Lung (tissue), 12 donors: Measurements from ENCODE around the gene NUP98. TPM values are rescaled to one million over a fixed set of nuclear protein-coding genes. Genes with fewer than 3 reads are reported as not detected.

Experiments used
- ATAC-seq: fragments of 200-7000 bp; cut with Tn5 transposase; one replicate; pipeline ENCODE4 v1.9.1; 2020; ENCODE audit warnings: moderate number of reproducible peaks; ENCODE audit not compliant: insufficient read depth, low FRiP score
- DNase-seq, 3 donors: peaks; one replicate each; pipeline ENCODE4 v3.0.0-alpha.2; 2013 to 2017
- H3K27ac ChIP-seq, 2 donors: one replicate each; pipeline ENCODE4 v1.5.1; 2013; ENCODE audit warnings: mild to moderate bottlenecking in 2 of 2, moderate library complexity in 2 of 2, control low read depth in 1 of 2, inconsistent platforms in 1 of 2, low read depth in 1 of 2, low read length in 1 of 2
- H3K27me3 ChIP-seq, 3 donors: one replicate each; pipeline ENCODE4 v1.5.1; 2013; ENCODE audit warnings: low read length in 2 of 3; ENCODE audit not compliant: control insufficient read depth in 3 of 3, insufficient read depth in 3 of 3
- H3K36me3 ChIP-seq, 4 donors: one replicate each; pipeline ENCODE4 v1.5.1; 2013; ENCODE audit warnings: low read length in 4 of 4, mild to moderate bottlenecking in 1 of 4, moderate library complexity in 1 of 4; ENCODE audit not compliant: control insufficient read depth in 4 of 4, insufficient read depth in 4 of 4
- H3K4me1 ChIP-seq, 5 donors: one replicate each; pipeline ENCODE4 v1.5.1; 2013; ENCODE audit warnings: low read length in 5 of 5, mild to moderate bottlenecking in 2 of 5, moderate library complexity in 1 of 5; ENCODE audit not compliant: control insufficient read depth in 5 of 5, insufficient read depth in 5 of 5
- H3K4me3 ChIP-seq: one replicate; pipeline ENCODE4 v1.5.1; 2013; ENCODE audit warnings: mild to moderate bottlenecking, control low read depth, moderate library complexity
- H3K9ac ChIP-seq, 2 donors: one replicate each; pipeline ENCODE4 v1.5.1; 2013; ENCODE audit warnings: low read length in 2 of 2, control low read depth in 1 of 2; ENCODE audit not compliant: insufficient read depth in 1 of 2
- H3K9me3 ChIP-seq, 4 donors: one replicate each; pipeline ENCODE4 v1.5.1; 2013; ENCODE audit warnings: low read length in 3 of 4, mild to moderate bottlenecking in 1 of 4, moderate library complexity in 1 of 4; ENCODE audit not compliant: control insufficient read depth in 4 of 4, insufficient read depth in 3 of 4
- CTCF ChIP-seq: IDR thresholded peaks from 2 replicates; pipeline ENCODE4 v1.5.1; 2012; ENCODE audit warnings: mild to moderate bottlenecking; ENCODE audit errors: control extremely low read depth, extremely low read depth
- WGBS, 2 donors: extraction: QIAGEN DNeasy Blood & Tissue Kit; methylation state at CpG; one replicate each; pipeline ENCODE4 v1.1.7; 2013; 5-methylcytosine and 5-hydroxymethylcytosine counted together
- polyA plus RNA-seq, 2 donors: library from polyadenylated mRNA; stranded (reverse); fragments of 200-250 nt; gene quantifications; one replicate each; pipeline ENCODE4 v1.2.1, GENCODE V29; 2013
- total RNA-seq, 2 donors: library from RNA; depleted of rRNA in 1 of 2; stranded (reverse); fragments of >200 nt in 1 of 2; gene quantifications; one replicate each; pipeline ENCODE4 v1.2.1, GENCODE V29; 2014 to 2021
- donor health status: control.
- donor health status: control.
- donor health status: Bipolar disorder and iron deficiency.
- donor health status: healthy.
- donor health status: DM: yes; HTN: yes; CAD: no.

Gene NUP98
- total and polyA plus RNA-seq, 4 donors, result 16.6 to 109 (median 59.7) TPM

DNA sequence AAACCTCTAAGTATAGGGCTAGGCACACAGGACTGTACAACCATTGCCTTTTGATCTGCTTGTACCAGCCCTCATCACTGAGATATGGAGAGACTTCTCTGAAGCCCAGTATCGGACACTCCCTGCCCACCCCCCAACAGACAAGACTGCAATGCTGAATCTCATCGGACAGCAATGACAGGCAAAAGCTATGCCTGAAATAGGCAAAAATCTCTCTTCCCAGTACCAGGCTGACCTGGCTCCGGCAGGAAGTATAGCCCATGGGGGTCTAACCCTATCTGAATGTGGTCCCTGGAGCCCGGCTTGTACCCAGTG is 37.0 kb upstream of the NUP98 start:
- DNase-seq (no peak), ATAC-seq (no peak)
- TF ChIP-seq CTCF, result no peak
- Histone ChIP-seq H3K9me3 (no peaks in the 10 kb centered on the region), H3K27me3 (no peaks in the 10 kb centered on the region), H3K4me3 (no peak overlapping the region), H3K9ac (no peak overlapping the region), H3K4me1 (peaks cover 15 to 51% (median 26%) of the 10 kb centered on the region in 5 donors), H3K36me3 (peaks cover 0 to 10% (median 2%) of the 10 kb centered on the region in 4 donors), H3K27ac (peak overlapping the region in 1 of 2 donors; percentile 13)
- 39 to 55% methylated on average over 4 of the region's 4 CpGs for WGBS, 2 donors

DNA sequence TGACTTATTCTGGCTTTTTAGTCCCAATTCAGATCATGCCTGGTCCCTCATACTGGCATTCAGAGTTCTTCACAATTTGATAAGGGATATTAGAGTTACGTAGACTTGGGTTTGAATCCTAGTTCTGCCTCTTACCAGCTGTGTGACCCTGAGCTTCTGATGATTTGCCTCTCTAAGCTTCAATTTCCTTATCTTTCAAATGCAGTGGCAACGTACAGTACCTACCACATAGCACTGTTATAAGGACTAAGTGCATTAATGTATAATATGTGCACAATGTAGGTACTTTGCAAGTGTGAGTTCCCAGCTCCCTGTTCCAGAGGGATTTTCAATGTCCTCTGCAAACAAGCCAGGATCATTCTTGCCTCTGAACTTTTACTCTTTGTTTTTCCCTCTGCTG is 36.1 kb upstream of the NUP98 start:
- TF ChIP-seq CTCF, result no peak
- 68 to 84% methylated on average over 2 of the region's 2 CpGs for WGBS, 2 donors
- Histone ChIP-seq H3K9me3 (no peaks in the 10 kb centered on the region), H3K36me3 (peaks cover 0 to 10% (median 2%) of the 10 kb centered on the region in 4 donors), H3K27me3 (no peaks in the 10 kb centered on the region), H3K27ac (peak overlapping the region in 1 of 2 donors; percentile 13), H3K4me3 (no peak overlapping the region), H3K4me1 (peaks cover 15 to 46% (median 26%) of the 10 kb centered on the region in 5 donors), H3K9ac (no peak overlapping the region)
- DNase-seq (no peak), ATAC-seq (no peak)

DNA sequence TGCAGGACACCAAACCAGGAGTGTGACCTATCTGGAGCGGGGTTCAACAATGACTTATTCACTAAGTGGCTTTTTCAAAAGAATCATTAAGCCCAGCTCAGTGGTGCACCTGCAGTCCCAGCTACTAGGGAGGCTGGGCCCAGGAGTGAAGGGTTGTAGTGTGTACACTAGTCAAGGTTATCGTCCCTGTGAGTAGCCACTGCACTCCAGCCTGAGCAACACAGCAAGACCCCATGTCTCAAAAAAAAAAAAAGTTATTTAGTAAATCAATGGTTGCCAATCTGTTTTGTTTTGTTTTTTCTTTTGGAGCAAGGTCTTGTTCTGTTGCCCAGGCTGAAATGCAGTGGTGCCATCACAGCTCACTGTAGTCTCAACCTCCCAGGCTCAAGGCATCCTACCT is 35.5 kb upstream of the NUP98 start:
- TF ChIP-seq CTCF, result no peak
- 79 to 83% methylated on average over 2 of the region's 2 CpGs for WGBS, 2 donors
- H3K27me3 ChIP-seq, result no peaks in the 10 kb centered on the region
- H3K36me3 ChIP-seq, result peaks cover 0 to 12% (median 2%) of the 10 kb centered on the region in 4 donors
- H3K27ac ChIP-seq, result peak overlapping the region in 1 of 2 donors; percentile 50
- H3K4me1 ChIP-seq, result peaks cover 10 to 42% (median 20%) of the 10 kb centered on the region in 5 donors
- no peak overlapping the region for H3K4me3 ChIP-seq
- H3K9ac ChIP-seq, result no peak overlapping the region
- no peak for ATAC-seq
- no peak for DNase-seq
- H3K9me3 ChIP-seq, result no peaks in the 10 kb centered on the region
